ENCODE data around the gene MLLT10. TPM values are rescaled to one million over a fixed set of nuclear protein-coding genes. Genes with fewer than 3 reads are reported as not detected.

The MLLT10 gene
- total and polyA plus RNA-seq, 2 donors (not counting 3 experiments of a cell fraction or from before 2014, with no cell fraction given), result 35.4 to 54.0 TPM

- Histone ChIP-seq H3K9me3 (replicated peaks; ENCODE audit: control insufficient read depth, insufficient read depth, low read length) (no peaks in the 10 kb centered on the region), H3K4me3 (replicated peaks in 1 of 3; ENCODE audit: insufficient read depth in 1 of 3, low read depth in 1 of 3, low read length in 3 of 3) (no peak overlapping the region), H3K27ac (ENCODE audit: insufficient read depth, low read depth, low read length) (no peak overlapping the region), H3K79me2 (ENCODE audit: control insufficient read depth, insufficient read depth, low read length) (peaks cover 48% of the 10 kb centered on the region), H2AFZ (ENCODE audit: low read depth, low read length) (no peak overlapping the region), H4K20me1 (replicated peaks; ENCODE audit: control insufficient read depth, extremely low read depth, insufficient read depth, low read length) (no peaks in the 10 kb centered on the region), H3K9ac (replicated peaks; ENCODE audit: extremely low read depth, insufficient read depth, low read length) (no peak overlapping the region), H3K4me1 (ENCODE audit: control insufficient read depth, extremely low read depth, insufficient read depth, low read length) (no peaks in the 10 kb centered on the region), H3K4me2 (ENCODE audit: insufficient read depth, low read length) (no peak overlapping the region), H3K27me3 (ENCODE audit: control insufficient read depth in 2 of 2, insufficient read depth in 2 of 2, low read length in 2 of 2) (no peaks in the 10 kb centered on the region), H3K36me3 (ENCODE audit: control insufficient read depth in 2 of 2, extremely low read depth in 1 of 2, insufficient read depth in 2 of 2, low read length in 2 of 2) (no peaks in the 10 kb centered on the region), H3K9me1 (replicated peaks; ENCODE audit: control insufficient read depth, extremely low read depth, insufficient read depth, low read length) (no peaks in the 10 kb centered on the region)
- intact Hi-C loops (cut with micrococcal nuclease), result no loop called here
- FAIRE-seq (no peak), DNase-seq (ENCODE audit: low read depth, low spot score) (no peak)
- POLR2A ChIA-PET, result no interaction called here
- CTCF ChIA-PET, result interaction anchor here (1.2 kb wide), 1 partner anchor 128 kb away, joined by 3 read pairs; no protein-coding TSS in a partner anchor
- TF ChIP-seq JUN (IDR thresholded peaks at IDR 0.05; ENCODE audit: borderline replicate concordance, insufficient read depth, insufficient read length, low read depth), result no peak
- TF ChIP-seq EZH2 (IDR thresholded peaks at IDR 0.05; ENCODE audit: borderline replicate concordance, low read depth, low read length, severe bottlenecking), result no peak
- no peak for TF ChIP-seq POLR2AphosphoS5 (IDR thresholded peaks at IDR 0.05; ENCODE audit: insufficient read depth, low read depth, low read length)
- no peak for TF ChIP-seq POLR2A (IDR thresholded peaks at IDR 0.05; ENCODE audit: low read depth, low read length)
- TF ChIP-seq MAX (IDR thresholded peaks at IDR 0.05; ENCODE audit: insufficient read depth, insufficient read length), result no peak
- no peak for TF ChIP-seq FOS (IDR thresholded peaks at IDR 0.05; ENCODE audit: borderline replicate concordance, insufficient read depth, low read length)
- no peak for TF ChIP-seq GATA2 (IDR thresholded peaks at IDR 0.05; ENCODE audit: insufficient read depth, insufficient read length, low read depth, low read length)
- TF ChIP-seq MYC (IDR thresholded peaks at IDR 0.05; ENCODE audit: low read depth, low read length), result no peak
- TF ChIP-seq CTCF (IDR thresholded peaks at IDR 0.05; ENCODE audit: extremely low read depth in 1 of 2, insufficient read depth in 1 of 2, low read depth in 1 of 2, low read length in 2 of 2), result no peak
- no TSS peak for BruUV-seq (replicated peaks)
- dilution Hi-C loops (cut with MboI; ENCODE audit: extremely low pct_ligation_motif_present, low sequenced_read_pairs), result no loop called here
Observed at GRCh38 chr10:21603721-21604120, 69.7 kb downstream of the MLLT10 start.

Data from endothelial cell of umbilical vein (primary cell).